A549 (cell line): Measurements from ENCODE around the gene GPS1.

Experiments
- BCL3 ChIP-seq: fragments of >200 bp; sonication (Bioruptor Twin); formaldehyde crosslinking; IDR thresholded peaks from 3 replicates; pipeline ENCODE4 v1.6.1; 2016
- CBX2 ChIP-seq: fragments of 200-600 bp; sonication (generic); IDR thresholded peaks from 2 replicates; pipeline ENCODE4 v1.6.1; 2016; ENCODE audit warnings: low read depth, mild to moderate bottlenecking, borderline replicate concordance
- CHD4 ChIP-seq: fragments of 200-600 bp; sonication (generic); IDR thresholded peaks from 2 replicates; pipeline ENCODE4 v1.6.1; 2016; ENCODE audit warnings: antibody characterized with exemption, mild to moderate bottlenecking, borderline replicate concordance
- CTCF ChIP-seq: fragments of >200 bp; sonication (Bioruptor Twin); formaldehyde crosslinking; IDR thresholded peaks from 3 replicates; pipeline ENCODE4 v1.5.1; 2016
- EP300 ChIP-seq, 2 experiments: fragments of >200 bp; sonication (Bioruptor Twin); formaldehyde crosslinking; IDR thresholded peaks; 2 replicates in 1 of 2; 3 replicates in 1 of 2; pipeline ENCODE4 v1.6.1; 2016 to 2017
- FOSL2 ChIP-seq, 2 experiments: fragments of 450-650 bp in 1 of 2; fragments of >200 bp in 1 of 2; sonication (Bioruptor Twin) in 1 of 2; formaldehyde crosslinking; IDR thresholded peaks; 2 replicates each; pipeline versions ENCODE4 v1.5.0 to v1.6.1; 2016 to 2020; ENCODE audit warnings: mild to moderate bottlenecking in 1 of 2, moderate library complexity in 1 of 2
- KDM1A ChIP-seq: fragments of 200-600 bp; sonication (generic); IDR thresholded peaks from 2 replicates; pipeline ENCODE4 v1.6.1; 2016; ENCODE audit warnings: low read depth, mild to moderate bottlenecking
- MAZ ChIP-seq: fragments of 150-350 bp; IDR thresholded peaks from 2 replicates; pipeline ENCODE4 v1.6.1; 2014; ENCODE audit warnings: antibody characterized with exemption, low read depth, low read length, borderline replicate concordance
- MYC ChIP-seq: IDR thresholded peaks from 2 replicates; pipeline ENCODE4 v1.6.1; 2012; ENCODE audit warnings: mild to moderate bottlenecking, inconsistent platforms, low read length, improper control_type of control experiment, borderline replicate concordance
- POLR2A ChIP-seq: IDR thresholded peaks from 2 replicates; pipeline ENCODE4 v1.6.1; 2012; ENCODE audit warnings: mild to moderate bottlenecking, low read length
- RCOR1 ChIP-seq: fragments of 150-350 bp; IDR thresholded peaks from 2 replicates; pipeline ENCODE4 v1.6.1; 2014; ENCODE audit warnings: antibody characterized with exemption, low read length, low read depth
- REST ChIP-seq: fragments of 200-600 bp; sonication (generic); IDR thresholded peaks from 2 replicates; pipeline ENCODE4 v1.6.1; 2016; ENCODE audit warnings: antibody characterized with exemption, mild to moderate bottlenecking, moderate library complexity
- USF2 ChIP-seq: fragments of 450-650 bp; IDR thresholded peaks from 2 replicates; pipeline ENCODE4 v1.6.1; 2014; ENCODE audit warnings: antibody characterized with exemption

GRCh38 chr17:82052638-82053059, 951 bp downstream of the GPS1 start:
- no peak for TF ChIP-seq CTCF
- TF ChIP-seq POLR2A = no peak
- TF ChIP-seq BCL3 = no peak
- TF ChIP-seq EP300 (IDR thresholded peaks at IDR 0.05) = no peak
- no peak for TF ChIP-seq MYC
- no peak for TF ChIP-seq CBX2
- TF ChIP-seq KDM1A = no peak
- TF ChIP-seq CHD4 = no peak
- no peak for TF ChIP-seq FOSL2 (IDR thresholded peaks at IDR 0.05)
- TF ChIP-seq FOSL2 (CRISPR knock-in tag; IDR thresholded peaks at IDR 0.05) = no peak
- no peak for TF ChIP-seq REST
- no peak for TF ChIP-seq RCOR1
- TF ChIP-seq USF2 = no peak
- no peak for TF ChIP-seq MAZ
